HG02623 (cell line): ENCODE data around the gene CHCHD10.
"Not testable (repeated sequence)": the region's sequence is repeated elsewhere in the genome, so short reads cannot be mapped to it uniquely, and the experiment has no call there.

ENCODE experiments used
- ATAC-seq: cut with Tn5 transposase; IDR thresholded peaks from one replicate; pipeline ENCODE4 v1.9.1; 2021; ENCODE audit warnings: moderate library complexity; ENCODE audit not compliant: unreplicated experiment

CHCHD10 gene

DNA sequence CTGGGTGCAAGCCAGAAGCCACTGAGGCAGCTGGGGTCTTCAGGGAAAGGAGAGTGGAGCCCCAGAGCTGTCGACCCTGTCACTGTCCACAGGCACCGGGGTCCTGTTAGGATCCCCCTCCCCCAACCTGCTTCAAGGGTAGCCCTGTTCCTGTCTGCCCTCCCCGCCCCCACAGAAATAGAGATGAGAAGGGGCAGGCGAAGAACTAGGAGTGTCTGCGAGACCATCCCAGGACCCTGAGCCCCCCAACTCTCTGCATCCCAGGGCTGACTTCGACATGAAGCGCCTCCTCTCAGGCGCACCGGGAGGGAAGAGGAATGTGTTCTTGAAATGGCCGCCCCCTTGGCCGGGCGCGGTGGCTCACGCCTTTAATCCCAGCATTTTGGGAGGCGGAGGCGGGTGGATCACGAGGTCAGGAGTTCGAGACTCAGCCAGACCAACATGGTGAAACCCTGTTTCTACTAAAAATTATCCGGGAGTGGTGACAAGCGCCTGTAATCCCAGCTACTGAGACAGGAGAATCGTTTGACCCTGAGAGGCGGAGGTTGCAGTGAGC lies 16.3 kb downstream of the CHCHD10 start:
- no peak for ATAC-seq

DNA sequence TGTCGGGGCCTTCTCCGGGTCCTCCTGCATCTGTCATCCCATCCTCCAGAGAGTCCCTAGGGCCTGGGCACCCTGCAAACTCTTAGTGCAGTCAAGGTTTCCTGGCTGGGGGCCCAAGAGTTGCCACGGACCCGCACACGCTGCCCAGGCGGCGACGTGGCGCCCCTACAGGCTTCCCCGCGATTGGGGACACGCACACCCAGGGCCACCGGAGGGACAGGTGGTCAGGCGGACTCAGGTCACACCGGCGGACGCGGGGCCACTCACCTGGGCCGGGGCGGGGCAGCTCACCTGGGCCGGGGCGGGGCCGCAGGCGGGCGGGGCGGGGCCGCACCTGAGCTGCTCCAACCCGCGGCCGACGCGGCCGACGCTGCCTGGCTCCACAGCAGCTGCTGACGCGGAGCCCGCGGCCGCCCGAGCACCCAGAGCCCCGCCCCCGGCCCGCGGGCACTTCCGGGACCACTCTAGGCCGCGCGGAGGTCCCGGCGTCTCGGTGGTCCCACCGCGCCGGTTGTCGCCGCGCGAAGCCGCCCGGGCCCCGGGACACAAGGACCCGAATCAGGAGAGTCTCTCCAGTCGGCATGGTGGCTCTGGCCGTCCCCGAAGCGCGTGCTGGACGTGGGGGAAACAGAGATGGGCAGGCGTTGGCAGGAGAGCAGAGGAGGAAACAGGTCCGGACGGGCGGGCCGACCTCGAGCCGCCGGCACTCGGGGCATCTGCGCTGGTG lies 16.9 kb downstream of the CHCHD10 start, which contains the start of gene ZNF70:
Gene ZNF70, minus strand, starts transcription at position 399 of the 727 bp plus-strand sequence. CDS start 5,972 bp downstream, outside the sequence.
- peak; percentile 74 for ATAC-seq

DNA sequence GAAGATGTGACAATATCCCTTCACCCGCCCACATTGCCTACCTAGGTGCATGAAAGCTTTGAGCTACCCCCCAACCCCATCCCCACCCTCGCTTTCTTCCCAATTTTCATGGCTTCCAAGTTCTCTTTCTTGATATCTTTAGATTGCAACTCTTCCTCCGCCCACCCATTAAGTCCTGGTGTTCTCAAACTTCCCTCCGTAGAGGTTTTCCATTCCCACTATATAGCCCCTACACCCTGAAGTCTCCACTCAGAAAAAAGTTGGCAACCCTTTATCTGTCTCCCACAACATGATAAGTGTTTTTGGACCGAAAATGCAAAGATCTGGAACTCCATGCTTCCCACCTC lies 17.4 kb downstream of the CHCHD10 start:
- ATAC-seq, result no peak

DNA sequence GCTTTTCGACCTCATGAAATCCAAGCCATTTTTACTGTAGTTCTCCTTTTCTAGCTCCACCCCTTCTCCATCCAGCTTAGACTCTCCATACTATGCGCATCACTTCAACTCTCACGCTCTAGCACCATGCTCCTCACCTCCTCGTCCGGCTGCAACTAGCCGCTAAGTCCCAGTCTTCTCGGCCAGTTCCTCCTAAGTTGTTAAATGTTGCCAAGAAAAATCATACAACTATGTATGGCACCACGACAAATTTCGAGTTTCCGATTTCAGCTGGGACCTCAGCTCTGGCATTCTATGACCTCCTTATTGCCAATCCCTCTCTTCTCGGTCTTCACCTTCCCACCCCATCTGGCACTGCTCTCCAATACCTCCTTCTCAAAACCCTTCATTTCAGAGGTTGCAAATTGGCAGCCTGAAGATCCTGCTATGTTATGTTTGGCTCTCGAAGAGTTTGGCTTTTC lies 17.9 kb downstream of the CHCHD10 start:
- ATAC-seq, result no peak

DNA sequence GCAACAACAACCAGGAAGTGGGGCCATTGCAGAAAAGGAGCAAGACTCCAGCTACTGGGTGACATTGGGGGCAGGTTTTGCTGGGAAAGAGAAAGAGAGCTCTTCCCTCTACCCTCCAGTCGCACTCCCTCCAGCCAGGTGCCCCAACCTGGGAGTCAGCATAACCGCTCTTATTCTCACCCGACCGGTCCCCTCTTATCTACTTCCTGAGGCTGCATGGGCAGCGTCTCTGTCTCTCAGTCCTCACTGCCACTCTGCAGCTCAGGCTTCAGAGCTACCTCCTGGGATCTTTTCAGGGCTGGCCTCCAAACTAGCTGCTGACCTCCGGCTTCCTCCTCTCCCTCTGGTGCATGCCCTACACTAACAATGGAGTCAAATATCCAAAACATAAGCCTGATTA lies 22.0 kb downstream of the CHCHD10 start:
- no peak for ATAC-seq

DNA sequence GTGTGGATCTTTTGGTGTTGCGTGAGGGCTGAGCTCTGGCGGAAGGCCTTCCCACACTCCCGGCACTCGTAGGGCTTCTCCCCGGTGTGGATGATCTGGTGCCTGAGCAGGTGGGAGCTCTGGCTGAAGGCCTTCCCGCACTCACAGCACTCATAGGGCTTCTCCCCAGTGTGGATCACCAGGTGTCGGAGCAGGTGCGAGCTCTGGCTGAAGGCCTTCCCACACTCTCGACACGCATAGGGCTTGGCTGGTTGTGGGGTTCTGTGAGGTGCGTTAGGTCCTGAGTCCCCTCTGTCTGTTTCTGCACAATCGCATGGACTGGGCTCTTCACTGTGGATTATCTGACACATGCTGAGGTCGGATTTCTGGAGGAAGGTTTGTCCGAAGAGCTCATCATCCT lies 23.3 kb downstream of the CHCHD10 start:
- no peak for ATAC-seq

DNA sequence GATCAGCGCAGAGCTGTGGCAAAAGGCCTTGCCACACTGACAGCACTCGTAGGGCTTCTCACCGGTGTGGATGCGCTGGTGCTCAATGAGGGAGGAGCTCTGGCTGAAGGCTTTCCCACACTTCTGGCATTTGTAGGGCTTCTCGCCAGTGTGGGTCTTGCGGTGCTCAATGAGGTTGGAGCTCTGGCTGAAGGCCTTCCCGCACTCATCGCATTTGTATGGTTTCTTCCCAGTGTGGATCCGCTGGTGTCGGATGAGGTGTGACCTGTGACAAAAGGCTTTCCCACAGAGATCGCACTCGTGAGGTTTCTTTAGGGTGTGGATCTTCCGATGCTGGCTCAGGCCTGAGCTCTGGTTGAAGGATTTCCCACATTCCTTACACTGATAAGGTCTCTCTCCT lies 23.8 kb downstream of the CHCHD10 start:
- ATAC-seq, result no peak

DNA sequence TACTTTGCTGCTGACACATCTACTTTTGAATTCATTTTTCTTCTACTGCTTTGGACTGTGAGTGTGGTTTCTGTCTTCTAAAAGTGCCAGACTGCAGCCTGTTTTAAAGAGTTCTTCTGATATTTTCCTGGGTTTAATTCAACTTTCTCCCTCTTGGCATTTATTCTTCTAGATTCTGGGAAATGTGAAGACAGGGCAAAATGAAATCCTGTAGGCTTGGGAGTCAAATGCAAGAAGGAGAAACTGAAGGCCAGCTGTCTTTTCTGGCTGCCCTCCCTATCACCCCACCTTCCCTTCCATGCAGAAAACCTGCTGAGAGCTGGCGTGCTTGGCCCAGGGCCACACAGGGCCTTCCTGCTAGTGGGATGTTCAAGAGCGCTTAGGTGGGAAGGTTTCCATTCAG lies 24.5 kb downstream of the CHCHD10 start:
- no peak for ATAC-seq

DNA sequence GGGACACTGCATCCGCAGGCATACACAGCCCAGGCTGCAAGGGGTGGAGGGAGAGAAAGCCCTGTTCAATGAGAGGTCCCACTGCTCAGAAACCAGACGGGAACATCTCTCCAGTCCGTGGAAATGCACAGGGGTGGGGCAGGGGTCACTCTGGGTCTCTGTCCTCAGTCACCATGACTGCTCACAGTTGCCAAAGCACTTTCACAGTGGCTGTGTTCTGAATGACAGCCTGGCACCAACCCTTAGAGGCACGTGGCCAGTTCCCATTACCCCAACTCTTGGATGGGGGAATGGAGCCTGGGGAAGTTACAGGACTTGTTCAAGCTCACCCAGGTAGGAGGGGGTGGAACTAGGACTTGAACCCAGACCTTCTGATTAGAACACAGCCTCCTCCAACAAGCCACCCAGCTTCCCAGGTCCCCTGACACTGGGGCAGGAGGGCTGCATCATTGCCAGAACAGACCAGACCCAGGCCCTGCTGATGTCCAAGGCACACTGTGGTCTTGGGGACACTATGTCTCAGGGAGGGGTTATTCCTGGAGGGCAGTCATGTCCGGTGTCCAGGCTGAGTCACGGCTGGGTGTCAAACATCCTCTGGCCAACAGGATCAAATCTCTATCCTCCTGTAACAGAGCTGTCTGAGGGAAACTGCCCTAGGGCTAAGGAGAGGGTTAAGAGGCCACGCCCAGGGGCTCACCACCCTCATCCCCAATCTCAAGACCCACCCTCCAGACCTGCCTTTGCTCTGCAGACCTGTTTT lies 25.1 kb downstream of the CHCHD10 start:
- ATAC-seq, result no peak

DNA sequence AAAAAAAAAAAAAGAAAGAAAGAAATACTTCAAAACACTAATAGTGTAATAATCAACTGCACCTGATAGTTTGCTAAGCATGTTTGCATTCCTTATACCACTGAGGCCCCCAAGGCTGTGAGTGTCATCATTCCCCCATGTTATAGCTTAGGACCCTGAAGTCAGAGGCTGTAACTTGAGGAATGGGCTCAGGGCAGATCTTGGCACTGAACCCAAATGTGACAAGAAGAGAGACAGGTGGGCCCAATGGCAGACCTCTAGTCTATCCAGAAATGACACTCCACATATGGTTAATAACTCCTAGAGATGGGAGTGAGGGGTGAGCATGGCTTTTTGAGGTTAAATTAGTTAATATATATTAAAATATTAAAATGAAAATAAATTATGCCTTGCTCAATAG lies 30.1 kb downstream of the CHCHD10 start:
- ATAC-seq, result no peak

DNA sequence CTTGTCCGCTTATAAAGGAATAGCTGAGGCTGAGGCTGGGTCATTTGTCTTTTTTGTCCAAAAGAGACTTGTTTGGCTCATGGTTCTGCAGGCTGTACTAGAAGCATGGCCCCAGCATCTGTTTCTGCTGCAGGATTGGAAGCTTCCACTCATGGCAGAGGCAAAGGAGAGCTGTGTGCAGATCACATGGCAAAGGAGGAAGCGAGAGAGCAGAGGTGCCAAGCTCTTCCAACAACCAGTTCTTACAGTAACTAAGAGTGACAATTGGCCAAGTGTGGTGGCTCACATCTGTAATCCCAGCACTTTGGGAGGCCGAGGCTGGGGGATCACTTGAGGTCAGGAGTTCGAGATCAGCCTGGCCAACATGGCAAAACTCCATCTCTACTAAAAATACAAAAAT lies 39.7 kb downstream of the CHCHD10 start:
- ATAC-seq, result not testable (repeated sequence)

DNA sequence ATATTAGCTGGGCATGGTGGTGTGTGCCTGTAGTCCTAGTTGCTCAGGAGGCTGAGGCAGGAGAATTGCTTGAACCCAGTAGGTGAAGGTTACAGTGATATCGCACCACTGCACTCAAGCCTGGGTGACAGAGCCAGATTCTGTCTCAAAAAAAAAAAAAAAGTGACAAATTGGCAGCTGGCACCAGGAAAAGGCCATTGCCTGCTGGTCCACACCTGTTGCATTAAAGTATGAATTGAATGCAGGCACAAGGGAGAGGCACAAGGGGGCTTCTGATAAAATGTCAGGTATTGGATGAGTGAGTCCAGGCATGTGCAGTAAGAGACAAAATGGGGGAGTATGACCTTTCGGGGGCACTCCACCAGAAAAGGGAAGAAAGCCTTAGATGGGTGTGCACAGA lies 45.0 kb downstream of the CHCHD10 start:
- ATAC-seq, result no peak

DNA sequence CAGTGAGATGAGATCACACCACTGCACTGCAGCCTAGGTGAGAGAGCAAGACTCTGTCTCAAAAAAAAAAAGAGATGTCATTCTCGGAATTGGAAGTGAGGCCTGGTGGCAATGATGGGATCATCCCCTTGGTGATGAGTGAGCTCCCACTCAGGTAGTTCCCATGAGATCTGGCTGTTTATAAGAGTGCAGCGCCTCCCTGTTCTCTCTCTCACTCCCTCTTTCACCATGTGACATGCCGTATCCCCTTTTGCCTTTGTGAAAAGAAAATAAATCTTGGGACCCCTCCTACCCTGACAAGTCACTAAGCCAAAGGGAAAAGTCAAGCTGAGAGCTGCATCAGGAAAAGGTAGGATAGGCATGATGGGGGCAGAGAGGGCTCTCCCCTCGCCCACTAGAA lies 45.6 kb downstream of the CHCHD10 start:
- ATAC-seq, result no peak

DNA sequence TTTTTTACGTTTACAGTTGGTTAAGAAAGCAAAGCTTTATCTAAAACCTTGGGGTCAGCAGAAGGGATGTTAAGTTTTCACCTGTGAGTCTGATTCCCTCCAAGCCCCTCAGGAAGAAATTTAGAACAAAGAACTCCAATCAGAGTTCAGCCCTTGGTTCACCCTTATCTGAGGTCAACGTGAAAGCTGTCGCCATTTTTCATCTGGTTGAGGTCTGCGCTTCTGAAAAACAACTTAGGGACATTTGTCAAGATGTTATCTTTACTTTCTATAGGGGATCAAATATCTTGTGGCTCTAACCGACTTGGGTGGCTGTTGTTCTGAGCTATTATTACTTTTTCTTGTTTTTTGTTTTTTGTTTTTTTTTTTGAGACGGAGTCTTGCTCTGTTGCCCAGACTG lies 46.9 kb downstream of the CHCHD10 start:
- no peak for ATAC-seq

DNA sequence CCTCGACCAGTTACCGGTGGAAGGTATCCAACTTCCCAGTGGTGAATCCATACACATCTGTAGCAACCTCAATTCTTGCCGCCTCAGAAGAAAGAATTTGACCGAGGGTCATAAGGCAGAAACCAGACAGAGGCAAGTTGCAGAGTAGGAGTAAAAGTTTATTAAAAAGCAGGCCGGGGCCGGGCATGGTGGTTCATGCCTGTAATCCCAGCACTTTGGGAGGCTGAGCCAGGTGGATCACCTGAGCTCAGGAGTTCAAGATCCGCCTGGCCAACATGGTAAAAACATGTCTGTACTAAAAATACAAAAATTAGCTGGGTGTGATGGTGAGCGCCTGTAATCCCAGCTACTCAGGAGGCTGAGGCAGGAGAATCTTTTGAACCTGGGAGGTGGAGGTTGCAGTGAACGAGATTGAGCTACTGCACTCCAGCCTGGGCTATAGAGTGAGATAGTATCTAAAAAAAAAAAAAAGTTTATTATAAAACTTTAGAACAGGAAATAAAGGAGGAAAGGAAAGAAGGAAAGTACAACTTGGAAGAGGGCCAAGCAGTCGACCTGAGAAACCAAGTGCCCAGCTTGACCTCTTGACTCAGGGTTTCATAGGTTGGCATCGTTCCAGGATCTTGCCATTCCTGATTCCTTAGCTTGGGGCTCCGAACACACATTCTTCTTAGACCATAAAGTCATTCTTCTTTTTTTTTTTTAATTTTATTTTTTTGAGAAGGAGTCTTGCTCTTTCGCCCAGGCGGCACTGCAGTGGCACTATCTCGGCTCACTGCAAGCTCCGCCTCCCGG lies 49.2 kb downstream of the CHCHD10 start:
- no peak for ATAC-seq

DNA sequence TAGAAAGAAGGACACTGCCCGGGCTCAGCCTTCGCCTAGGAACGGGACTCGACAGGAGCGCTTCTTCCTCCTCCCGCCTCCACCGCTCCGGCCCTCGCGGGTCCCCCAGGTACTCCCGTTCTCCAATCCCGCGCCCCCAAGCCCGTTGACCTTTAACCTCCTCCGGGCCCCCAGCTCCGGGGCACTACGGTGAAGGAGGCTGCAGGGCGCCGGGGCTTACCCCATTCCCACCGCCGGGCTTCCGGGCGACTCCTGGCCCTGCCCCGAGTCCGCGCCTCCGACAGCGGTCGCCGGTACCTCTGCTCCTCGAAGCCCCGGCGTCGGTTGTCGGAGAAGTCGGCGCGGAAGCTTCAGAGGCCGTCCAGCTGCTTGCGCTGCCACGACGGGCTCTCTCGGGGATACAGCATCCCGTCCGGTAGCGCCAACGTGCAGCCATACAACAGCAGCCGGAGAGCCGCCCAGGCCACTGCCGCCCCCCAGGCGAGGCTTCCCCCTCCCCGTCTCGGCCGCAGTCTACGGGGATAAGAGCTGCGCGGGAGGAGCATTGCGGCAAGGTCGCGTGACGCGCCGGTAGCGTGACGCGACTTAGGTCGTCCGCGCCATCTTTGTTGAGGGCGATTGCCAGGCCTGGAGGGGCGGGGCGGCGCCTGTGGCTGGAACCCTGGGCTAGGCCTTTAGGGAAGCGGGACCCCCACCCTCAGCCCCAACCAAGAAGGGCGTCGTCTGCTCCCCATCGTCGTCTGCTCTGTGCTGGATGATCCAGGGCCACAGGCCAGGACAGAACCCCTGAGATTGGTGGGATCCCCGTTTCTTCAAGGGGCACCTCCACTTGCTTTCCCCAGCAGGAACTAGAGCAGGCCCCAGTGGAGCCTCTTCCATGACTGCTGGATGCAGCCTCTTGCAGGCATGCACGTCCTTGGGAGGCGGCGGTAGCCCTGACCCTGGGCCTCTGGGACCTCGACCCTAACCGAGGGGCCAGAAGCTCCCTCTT lies 50.7 kb downstream of the CHCHD10 start:
- peak; percentile 79 for ATAC-seq
